Calu3 (cell line): ENCODE measurements around the gene ITM2B. TPM values are rescaled to one million over a fixed set of nuclear protein-coding genes. Genes with fewer than 3 reads are reported as not detected.
"Not testable (repeated sequence)": the region's sequence is repeated elsewhere in the genome, so short reads cannot be mapped to it uniquely, and the experiment has no call there.

Experiments
- BruUV-seq: library from RNA; stranded (reverse); fragments of 400-500 nt; replicated peaks from 2 replicates; lab custom pipeline; 2021; lab: Mats Ljungman, UMichigan
- CTCF ChIA-PET: fragments of 300-600 bp; sonication (Branson Sonifier 250); formaldehyde crosslinking; loops from one replicate; lab custom pipeline; 2022; ENCODE audit warnings: antibody characterized with exemption; lab: Charles Lee
- DNase-seq: peaks from one replicate; pipeline ENCODE4 v3.0.0; 2022
- H3K27ac Mint-ChIP-seq: one replicate; pipeline ENCODE4 v1.8.0; 2022; ENCODE audit warnings: mixed read lengths; ENCODE audit not compliant: unreplicated experiment
- H3K27me3 Mint-ChIP-seq: one replicate; pipeline ENCODE4 v1.8.0; 2022; ENCODE audit warnings: mixed read lengths; ENCODE audit not compliant: unreplicated experiment
- H3K36me3 Mint-ChIP-seq: one replicate; pipeline ENCODE4 v1.8.0; 2022; ENCODE audit warnings: mild to moderate bottlenecking, moderate library complexity, mixed read lengths; ENCODE audit not compliant: insufficient read depth, unreplicated experiment
- H3K4me1 Mint-ChIP-seq: one replicate; pipeline ENCODE4 v1.8.0; 2022; ENCODE audit warnings: mild to moderate bottlenecking, low read depth, mixed read lengths; ENCODE audit not compliant: unreplicated experiment
- H3K4me3 Mint-ChIP-seq: one replicate; pipeline ENCODE4 v1.8.0; 2022; ENCODE audit warnings: mild to moderate bottlenecking, low read depth, moderate library complexity, mixed read lengths; ENCODE audit not compliant: unreplicated experiment
- H3K9me3 Mint-ChIP-seq: one replicate; pipeline ENCODE4 v1.8.0; 2022; ENCODE audit warnings: low read depth, mixed read lengths; ENCODE audit not compliant: unreplicated experiment
- intact Hi-C: fragments of 100-400 bp; cut with micrococcal nuclease; formaldehyde crosslinking; loops from one replicate; pipeline ENCODE4 v1.10.0; 2022; ENCODE audit not compliant: unreplicated experiment
- total RNA-seq: library from RNA; stranded (reverse); gene quantifications from 2 replicates; pipeline ENCODE4 v1.2.3, GENCODE V29; 2022
- TF ChIP-seq, protein P1 (sequence below): fragments of 200-600 bp; IDR thresholded peaks from one replicate; pipeline ENCODE4 v1.8.0; 2022; ENCODE audit warnings: antibody characterized with exemption; ENCODE audit not compliant: unreplicated experiment

ITM2B gene
- total RNA-seq, 1 experiment from 2014 or later, result 362 TPM

DNA sequence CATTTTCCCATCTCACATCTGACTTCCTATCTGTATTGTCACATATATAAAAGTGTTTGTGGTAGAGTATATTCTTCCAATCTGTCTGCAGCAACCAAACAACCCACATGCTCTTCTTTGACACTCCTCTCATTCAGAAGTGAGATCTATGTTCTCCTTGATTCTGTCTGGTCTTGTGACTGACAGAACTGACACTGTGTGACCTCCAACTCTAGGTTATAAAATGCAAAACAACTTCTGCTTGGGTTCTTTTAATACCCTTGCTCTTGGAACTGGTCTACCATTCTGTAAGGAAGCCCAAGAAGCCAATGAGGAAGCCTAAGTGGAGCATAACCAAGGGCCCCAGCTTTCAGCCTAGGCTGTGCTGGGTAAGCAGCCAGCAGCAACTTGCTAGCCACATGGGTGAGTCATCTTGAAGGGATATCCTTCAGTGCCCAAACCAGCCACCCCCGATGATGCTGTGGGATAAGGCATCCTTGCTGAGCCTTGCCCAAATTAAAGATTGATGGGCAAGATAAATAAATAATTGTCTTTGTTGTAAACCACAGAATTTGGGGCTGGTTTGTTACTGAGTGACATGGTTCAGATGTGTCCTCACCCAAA is 18.4 kb upstream of the ITM2B start:
- Mint-ChIP-seq H3K27ac (no peak overlapping the region), H3K9me3 (peaks cover 2% of the 10 kb centered on the region), H3K27me3 (no peaks in the 10 kb centered on the region), H3K4me3 (no peak overlapping the region), H3K4me1 (no peaks in the 10 kb centered on the region), H3K36me3 (no peaks in the 10 kb centered on the region)
- no TSS peak for BruUV-seq
- CTCF ChIA-PET, result no interaction called here
- DNase-seq, result no peak
- intact Hi-C loops, result no loop called here
- TF ChIP-seq, protein P1, sequence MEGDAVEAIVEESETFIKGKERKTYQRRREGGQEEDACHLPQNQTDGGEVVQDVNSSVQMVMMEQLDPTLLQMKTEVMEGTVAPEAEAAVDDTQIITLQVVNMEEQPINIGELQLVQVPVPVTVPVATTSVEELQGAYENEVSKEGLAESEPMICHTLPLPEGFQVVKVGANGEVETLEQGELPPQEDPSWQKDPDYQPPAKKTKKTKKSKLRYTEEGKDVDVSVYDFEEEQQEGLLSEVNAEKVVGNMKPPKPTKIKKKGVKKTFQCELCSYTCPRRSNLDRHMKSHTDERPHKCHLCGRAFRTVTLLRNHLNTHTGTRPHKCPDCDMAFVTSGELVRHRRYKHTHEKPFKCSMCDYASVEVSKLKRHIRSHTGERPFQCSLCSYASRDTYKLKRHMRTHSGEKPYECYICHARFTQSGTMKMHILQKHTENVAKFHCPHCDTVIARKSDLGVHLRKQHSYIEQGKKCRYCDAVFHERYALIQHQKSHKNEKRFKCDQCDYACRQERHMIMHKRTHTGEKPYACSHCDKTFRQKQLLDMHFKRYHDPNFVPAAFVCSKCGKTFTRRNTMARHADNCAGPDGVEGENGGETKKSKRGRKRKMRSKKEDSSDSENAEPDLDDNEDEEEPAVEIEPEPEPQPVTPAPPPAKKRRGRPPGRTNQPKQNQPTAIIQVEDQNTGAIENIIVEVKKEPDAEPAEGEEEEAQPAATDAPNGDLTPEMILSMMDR, result no peak

DNA sequence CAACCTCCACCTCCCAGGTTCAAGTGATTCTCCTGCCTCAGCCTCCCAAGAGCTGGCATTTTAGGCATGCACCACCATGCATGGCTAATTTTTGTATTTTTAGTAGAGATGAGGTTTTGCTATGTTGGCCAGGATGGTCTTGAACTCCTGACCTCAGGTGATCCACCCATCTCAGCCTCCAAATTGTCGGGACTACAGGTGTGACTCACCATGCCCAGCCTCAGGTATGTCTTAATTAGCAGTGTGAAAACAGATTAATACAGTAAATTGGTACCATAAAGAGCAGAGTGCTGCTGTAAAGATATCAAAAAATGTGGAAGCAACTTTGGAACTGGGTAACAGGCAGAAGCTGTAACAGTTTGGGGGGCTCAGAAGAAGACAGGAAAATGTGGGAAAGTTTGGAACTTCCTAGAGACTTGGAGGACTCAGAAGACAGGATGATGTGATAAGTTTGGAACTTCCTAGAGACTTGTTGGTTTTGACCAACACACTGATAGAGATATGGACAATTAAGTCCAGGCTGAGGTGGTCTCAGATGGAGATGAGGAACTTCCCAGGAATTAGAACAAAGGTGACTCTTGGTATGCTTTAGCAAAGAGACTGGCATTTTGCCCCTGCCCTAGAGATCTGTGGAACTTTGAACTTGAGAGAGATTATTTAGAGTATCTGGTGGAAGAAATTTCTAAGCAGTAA is 17.3 kb upstream of the ITM2B start:
- H3K4me3 Mint-ChIP-seq, H3K4me1 Mint-ChIP-seq, BruUV-seq, H3K36me3 Mint-ChIP-seq, intact Hi-C loops, DNase-seq, CTCF ChIA-PET, H3K27me3 Mint-ChIP-seq, H3K27ac Mint-ChIP-seq, H3K9me3 Mint-ChIP-seq: not testable (repeated sequence)

DNA sequence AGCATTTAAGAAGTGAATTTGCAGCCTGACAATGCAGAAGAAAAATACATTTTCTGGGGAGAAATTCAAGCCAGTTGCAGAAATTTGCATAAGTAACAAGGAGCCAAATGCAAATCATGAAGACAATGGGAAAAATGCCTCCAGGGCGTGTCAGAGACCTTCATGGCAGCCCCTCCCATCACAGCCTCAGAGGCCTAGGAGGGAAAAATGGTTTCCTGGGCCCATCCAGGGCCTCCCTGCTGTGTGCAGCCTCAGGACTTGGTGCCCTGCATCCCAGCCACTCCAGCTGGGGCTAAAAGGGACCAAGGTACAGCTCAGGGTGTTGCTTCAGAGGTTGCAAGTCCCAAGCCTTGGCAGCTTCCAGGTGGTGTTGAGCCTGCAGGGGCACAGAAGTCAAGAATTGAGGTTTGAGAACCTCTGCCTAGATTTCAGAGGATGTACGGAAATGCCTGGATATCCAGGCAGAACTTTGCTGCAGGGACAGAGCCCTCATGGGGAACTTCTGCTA is 16.7 kb upstream of the ITM2B start:
- peaks cover under 1% of the 10 kb centered on the region for H3K4me1 Mint-ChIP-seq
- peaks cover 2% of the 10 kb centered on the region for H3K9me3 Mint-ChIP-seq
- no peak for DNase-seq
- CTCF ChIA-PET, result no interaction called here
- no peak overlapping the region for H3K4me3 Mint-ChIP-seq
- intact Hi-C loops, result no loop called here
- H3K27me3 Mint-ChIP-seq, result no peaks in the 10 kb centered on the region
- BruUV-seq, result no TSS peak
- H3K36me3 Mint-ChIP-seq, result no peaks in the 10 kb centered on the region
- no peak overlapping the region for H3K27ac Mint-ChIP-seq
- TF ChIP-seq, protein P1, result no peak

DNA sequence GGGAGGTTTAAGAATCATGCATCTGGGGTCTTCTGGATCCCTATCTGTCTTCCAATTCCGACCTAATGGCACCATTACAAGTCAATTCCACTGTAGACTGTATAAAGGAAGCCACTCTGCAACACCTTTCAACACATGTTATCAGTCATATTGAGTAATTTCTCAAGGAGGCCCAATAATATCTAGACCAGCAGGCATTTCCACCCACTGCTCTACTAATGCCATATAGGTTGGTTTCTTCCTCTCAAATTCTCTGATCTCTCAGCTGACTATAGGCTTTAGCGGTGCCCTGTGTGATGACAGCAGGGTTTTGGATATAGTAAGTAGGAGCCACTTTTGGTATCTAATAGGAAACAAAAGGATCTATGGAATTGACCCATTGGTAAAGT is 12.4 kb upstream of the ITM2B start:
- CTCF ChIA-PET, result no interaction called here
- peaks cover 18% of the 10 kb centered on the region for H3K4me1 Mint-ChIP-seq
- H3K9me3 Mint-ChIP-seq, result no peaks in the 10 kb centered on the region
- no peak for DNase-seq
- TF ChIP-seq, protein P1, result no peak
- H3K36me3 Mint-ChIP-seq, result no peaks in the 10 kb centered on the region
- no peak overlapping the region for H3K27ac Mint-ChIP-seq
- H3K4me3 Mint-ChIP-seq, result no peak overlapping the region
- H3K27me3 Mint-ChIP-seq, result no peaks in the 10 kb centered on the region
- no TSS peak for BruUV-seq
- intact Hi-C loops, result no loop called here
